HG03378 (cell line): ENCODE measurements around the gene DNAJC16.

Experiments used
- ATAC-seq: cut with Tn5 transposase; IDR thresholded peaks from one replicate; pipeline ENCODE4 v1.9.1; 2021; ENCODE audit warnings: mild to moderate bottlenecking, moderate library complexity; ENCODE audit not compliant: unreplicated experiment

Gene DNAJC16

GRCh38 chr1:15618655-15619525, 92.2 kb downstream of the DNAJC16 start:
- no peak for ATAC-seq

- no peak for ATAC-seq
Observed at GRCh38 chr1:15620155-15620545, 93.5 kb downstream of the DNAJC16 start.

GRCh38 chr1:15620902-15621682, 94.4 kb downstream of the DNAJC16 start:
- ATAC-seq: no peak

GRCh38 chr1:15621975-15622374, 95.3 kb downstream of the DNAJC16 start:
- no peak for ATAC-seq

GRCh38 chr1:15622712-15623373, 96.2 kb downstream of the DNAJC16 start:
- no peak for ATAC-seq

GRCh38 chr1:15623435-15623834, 96.8 kb downstream of the DNAJC16 start:
- ATAC-seq: no peak

- ATAC-seq: no peak
Observed at GRCh38 chr1:15624133-15624714, 97.6 kb downstream of the DNAJC16 start.

GRCh38 chr1:15625056-15625917, 98.6 kb downstream of the DNAJC16 start:
- ATAC-seq: no peak
